GM21360 (cell line): ENCODE data around the gene PKD1L1.
"Not testable (repeated sequence)": the region's sequence is repeated elsewhere in the genome, so short reads cannot be mapped to it uniquely, and the experiment has no call there.

Experiments
- ATAC-seq: cut with Tn5 transposase; IDR thresholded peaks from one replicate; pipeline ENCODE4 v1.9.1; 2021; ENCODE audit warnings: mild to moderate bottlenecking, moderate library complexity; ENCODE audit not compliant: unreplicated experiment

Gene PKD1L1

GRCh38 chr7:47775238-47775637, 173.0 kb downstream of the PKD1L1 start:
- no peak for ATAC-seq

DNA sequence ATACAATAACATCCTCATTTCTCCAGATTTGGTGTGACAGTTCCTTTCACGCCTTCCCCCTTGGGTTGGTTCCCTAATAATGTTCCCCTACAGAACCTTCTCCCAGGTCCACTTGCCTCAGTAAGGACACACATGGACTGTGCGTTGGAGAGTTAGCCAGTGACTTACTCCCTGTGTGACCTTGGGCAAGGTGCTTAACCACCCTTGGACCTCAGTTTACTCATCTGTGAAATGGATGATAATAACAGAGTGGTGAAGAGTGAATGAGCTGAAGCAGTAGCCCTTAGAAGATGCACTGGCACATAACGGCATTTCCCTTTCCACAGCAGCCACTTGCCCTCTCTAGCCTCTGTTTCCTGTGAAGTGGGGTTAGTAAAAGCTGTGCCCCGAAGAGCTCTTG, 175.8 kb downstream of the PKD1L1 start:
- ATAC-seq: no peak

GRCh38 chr7:47771990-47772360, 176.3 kb downstream of the PKD1L1 start:
- no peak for ATAC-seq

GRCh38 chr7:47771336-47771989, 176.8 kb downstream of the PKD1L1 start:
- no peak for ATAC-seq

- ATAC-seq: no peak
Observed at GRCh38 chr7:47766126-47766525, 182.1 kb downstream of the PKD1L1 start.

DNA sequence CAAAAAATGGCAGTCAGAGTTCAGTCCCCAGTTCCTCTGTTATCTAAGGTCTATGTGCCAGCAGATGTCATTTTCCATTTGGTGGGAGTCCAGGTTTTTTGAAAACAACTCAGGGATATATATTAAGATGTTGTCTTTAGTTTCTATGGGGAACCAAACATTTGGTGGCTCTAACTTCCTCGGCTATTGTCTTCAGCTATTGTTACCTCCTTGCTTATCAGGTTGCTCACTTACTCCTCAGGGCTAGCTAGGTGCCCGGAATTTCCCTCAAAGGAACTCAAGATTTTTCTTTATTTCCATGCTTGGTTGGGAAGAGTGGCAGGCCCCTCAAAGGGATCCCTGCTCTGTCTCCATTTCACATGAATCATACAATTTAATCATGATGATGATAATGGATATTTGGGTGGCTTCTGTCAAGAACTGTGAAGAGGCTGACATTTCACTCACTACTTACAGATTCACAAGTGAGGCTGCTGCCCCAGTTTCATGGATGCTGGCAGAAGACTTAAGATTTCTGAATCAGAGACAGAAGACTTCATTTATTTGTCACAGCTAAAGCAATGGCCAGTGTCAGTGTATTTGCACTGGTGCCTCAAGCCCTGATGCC, 182.8 kb downstream of the PKD1L1 start:
- ATAC-seq: no peak

DNA sequence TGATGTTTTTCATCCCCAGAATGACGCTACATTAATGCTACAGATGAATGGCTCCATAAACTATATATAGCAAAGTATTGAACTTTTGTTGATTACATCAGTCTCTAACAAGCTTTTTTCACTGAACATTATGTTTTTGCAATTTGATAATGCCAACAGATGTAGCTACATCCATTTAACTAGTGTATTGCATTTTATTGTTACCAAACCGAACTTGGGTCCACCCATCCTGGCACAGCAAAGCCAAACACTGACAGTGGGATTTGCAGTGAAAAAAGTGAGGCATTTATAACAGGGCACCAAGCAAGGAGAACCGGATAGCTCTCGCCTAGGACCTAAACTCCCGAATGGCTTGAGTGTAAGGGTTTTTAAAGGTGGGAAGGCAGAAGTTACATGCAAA, 183.5 kb downstream of the PKD1L1 start:
- no peak for ATAC-seq

DNA sequence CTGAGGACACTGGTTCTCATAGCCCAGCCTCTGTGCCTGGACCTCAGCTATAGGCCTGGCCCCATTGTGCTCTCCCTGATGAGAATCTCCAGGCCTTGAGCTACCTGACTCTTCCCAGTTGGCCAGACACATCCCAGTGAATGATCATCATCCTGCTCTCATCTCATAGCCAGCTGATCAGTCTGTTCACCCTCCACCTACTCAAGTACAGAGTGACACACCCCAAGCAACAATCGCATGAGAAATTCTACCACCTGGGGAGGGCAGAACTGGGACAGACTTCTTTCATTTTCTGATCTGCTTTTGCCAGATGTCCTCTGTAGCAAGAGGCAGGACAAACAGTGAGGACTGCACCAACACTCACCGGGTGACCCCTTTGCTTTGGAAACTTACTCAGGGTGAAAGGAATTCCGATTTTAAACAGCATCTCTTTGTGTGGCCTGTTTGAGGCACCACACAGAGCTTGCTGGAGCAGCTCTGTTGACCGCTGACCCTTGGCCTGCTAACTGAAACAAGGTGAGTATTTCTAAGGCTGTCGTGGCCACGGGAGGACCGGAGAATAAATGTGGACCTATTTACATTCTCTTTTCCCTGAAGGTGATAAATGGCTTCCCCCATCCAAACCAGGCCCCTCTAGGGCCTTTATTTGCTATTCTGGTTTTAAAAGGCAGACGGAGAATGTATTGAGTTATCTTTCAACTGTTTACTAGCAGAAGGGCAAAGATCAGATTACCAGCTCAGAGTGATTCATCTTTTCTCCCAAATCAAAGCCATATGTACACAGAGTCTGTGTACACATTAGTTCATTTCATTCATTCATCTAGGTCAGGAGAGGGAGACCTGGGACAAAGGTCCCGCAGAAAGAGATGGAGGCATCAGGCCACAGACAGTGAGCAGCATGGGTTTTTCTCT, 184.9 kb downstream of the PKD1L1 start:
- no peak for ATAC-seq

- ATAC-seq: no peak
Observed at GRCh38 chr7:47762746-47763062, 185.6 kb downstream of the PKD1L1 start.

DNA sequence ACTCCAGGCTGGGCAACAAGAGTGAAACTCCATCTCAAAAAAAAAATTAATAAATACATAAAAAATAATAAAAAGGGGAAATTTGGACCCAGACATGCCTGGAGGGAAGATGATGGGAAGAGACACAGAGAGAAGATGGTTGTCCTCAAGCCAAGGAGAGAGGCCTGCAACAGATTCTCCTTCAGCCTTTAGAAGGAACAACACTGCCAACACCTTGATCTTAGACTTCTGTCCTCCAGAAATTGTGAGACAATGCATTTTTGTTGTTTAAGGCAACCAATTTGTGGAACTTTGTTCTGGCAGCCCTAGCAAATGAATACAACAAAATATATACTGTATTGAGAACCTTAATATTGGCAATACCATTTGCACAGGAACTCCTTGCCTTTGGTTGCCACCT, 186.1 kb downstream of the PKD1L1 start:
- no peak for ATAC-seq

- no peak for ATAC-seq
Observed at GRCh38 chr7:47759056-47759706, 189.1 kb downstream of the PKD1L1 start.

DNA sequence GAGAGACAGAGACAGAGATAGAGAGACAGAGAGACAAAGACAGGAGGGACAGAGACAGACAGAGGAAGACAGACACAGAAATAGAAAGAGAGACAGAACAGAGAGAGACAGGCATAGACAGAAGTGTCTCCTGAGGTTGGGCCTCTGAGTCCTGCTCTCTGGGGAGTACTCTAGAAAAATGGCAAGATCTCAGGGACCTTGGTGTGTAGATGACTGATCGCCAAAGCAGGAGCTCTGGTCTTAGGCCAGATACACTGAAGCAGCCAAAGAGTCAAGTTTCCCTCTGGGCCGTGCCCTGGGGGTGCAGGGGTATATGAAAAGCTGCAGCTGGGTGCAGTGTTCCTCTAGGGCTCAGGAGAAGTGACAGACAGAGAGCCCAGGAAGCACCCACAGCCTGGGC, 189.7 kb downstream of the PKD1L1 start:
- ATAC-seq: no peak

DNA sequence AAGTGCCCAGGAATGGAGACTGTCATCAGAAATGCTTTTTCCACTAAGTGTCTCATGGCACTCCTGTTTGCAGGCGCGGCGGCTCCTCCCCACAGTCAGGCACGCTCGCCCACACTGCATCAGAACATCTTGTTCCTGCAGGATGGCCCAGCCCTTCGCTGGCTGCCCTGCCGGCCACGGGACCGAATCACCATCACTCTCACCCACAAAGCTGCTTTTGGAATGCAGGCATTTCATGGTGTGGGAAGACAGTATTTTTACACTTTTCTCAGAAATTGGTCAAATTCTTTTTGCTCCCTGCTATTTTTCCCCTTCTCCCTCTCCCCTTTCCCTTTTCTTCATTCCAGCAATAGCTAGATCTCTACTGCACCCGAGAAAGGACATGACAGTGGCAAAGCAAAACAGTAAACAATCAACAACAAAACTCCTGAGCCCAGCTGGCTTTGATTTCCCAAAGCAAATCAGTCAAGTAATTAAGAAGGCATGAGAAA, 190.3 kb downstream of the PKD1L1 start:
- ATAC-seq: no peak

GRCh38 chr7:47756636-47757035, 191.6 kb downstream of the PKD1L1 start:
- no peak for ATAC-seq

- no peak for ATAC-seq
Observed at GRCh38 chr7:47755248-47755647, 193.0 kb downstream of the PKD1L1 start.

GRCh38 chr7:47751724-47752123, 196.5 kb downstream of the PKD1L1 start:
- not testable (repeated sequence) for ATAC-seq

GRCh38 chr7:47751043-47751442, 197.2 kb downstream of the PKD1L1 start:
- ATAC-seq: no peak

- no peak for ATAC-seq
Observed at GRCh38 chr7:47748041-47748440, 200.2 kb downstream of the PKD1L1 start.

DNA sequence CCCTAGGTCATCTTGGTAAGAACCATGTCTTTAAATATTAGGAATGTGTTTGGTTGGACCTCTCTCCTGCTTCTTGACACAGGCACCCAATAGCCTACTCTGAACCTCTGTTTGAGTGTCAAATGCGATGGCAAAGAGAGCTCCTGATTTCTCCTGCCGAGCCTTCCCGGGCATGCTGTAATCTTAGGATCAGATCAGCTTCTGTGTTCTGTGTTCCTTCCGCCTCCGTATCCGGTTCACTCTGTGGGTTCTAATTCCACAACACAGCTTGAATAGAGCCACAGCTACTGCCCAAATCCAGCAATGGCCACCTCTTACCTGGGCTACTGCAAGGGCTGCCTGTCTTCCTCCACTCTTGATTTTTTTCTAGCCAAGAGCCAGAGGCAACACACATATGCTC, 201.1 kb downstream of the PKD1L1 start:
- ATAC-seq: no peak

GRCh38 chr7:47746468-47746867, 201.8 kb downstream of the PKD1L1 start:
- no peak for ATAC-seq

GRCh38 chr7:47744883-47745282, 203.4 kb downstream of the PKD1L1 start:
- no peak for ATAC-seq
